ENCODE measurements around the gene SYT8.
"Not testable (repeated sequence)": the region's sequence is repeated elsewhere in the genome, so short reads cannot be mapped to it uniquely, and the experiment has no call there.

Gene SYT8

DNA sequence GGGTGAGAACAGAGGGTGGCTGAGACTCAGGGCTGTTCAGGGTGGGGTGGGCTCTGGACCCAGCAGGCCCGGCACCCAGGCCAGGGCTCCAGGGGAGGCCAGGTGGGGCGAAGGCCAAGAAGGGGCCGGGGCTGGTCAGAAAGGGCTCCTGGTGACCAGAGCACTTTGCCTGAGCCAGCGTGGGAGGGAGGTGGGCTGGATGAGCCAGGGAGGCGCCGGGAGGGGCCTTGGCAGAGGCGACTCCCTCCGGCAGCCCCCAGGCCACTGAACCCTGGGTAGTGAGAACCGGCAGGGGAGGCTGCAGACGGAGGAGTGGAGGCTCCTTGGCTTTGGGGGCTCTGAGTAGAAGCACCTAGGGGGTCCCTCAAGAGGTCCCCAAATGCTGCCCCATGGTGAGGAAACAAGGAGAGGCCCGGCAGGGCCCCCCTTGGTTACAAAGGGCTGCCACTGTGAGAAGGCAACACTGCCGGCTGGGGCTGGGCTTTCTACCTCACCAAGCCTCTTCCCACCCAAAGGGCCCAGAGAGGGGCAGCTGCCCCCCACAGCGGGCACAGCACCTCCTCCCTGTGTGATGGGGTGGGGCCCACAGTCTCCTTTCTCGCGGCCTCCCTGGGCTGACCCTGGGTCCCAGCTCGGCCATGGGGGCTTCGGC lies 39.8 kb downstream of the SYT8 start:
- not testable (repeated sequence) for H3K36me3 ChIP-seq (ENCODE audit: control insufficient read depth, insufficient read depth, low read length); H3K4me1 ChIP-seq (ENCODE audit: control insufficient read depth, insufficient read depth, low read length); H3K27ac ChIP-seq (ENCODE audit: insufficient read depth, low read depth, low read length, poor library complexity, severe bottlenecking); H3K4me3 ChIP-seq (ENCODE audit: insufficient read depth, low read depth, low read length); H3K9me3 ChIP-seq (ENCODE audit: control insufficient read depth, low read length); H3K27me3 ChIP-seq (ENCODE audit: control insufficient read depth, insufficient read depth, low read length, poor library complexity, severe bottlenecking)
- WGBS, 2 experiments = 85 to 86% methylated on average over 17 of the region's 17 CpGs

DNA sequence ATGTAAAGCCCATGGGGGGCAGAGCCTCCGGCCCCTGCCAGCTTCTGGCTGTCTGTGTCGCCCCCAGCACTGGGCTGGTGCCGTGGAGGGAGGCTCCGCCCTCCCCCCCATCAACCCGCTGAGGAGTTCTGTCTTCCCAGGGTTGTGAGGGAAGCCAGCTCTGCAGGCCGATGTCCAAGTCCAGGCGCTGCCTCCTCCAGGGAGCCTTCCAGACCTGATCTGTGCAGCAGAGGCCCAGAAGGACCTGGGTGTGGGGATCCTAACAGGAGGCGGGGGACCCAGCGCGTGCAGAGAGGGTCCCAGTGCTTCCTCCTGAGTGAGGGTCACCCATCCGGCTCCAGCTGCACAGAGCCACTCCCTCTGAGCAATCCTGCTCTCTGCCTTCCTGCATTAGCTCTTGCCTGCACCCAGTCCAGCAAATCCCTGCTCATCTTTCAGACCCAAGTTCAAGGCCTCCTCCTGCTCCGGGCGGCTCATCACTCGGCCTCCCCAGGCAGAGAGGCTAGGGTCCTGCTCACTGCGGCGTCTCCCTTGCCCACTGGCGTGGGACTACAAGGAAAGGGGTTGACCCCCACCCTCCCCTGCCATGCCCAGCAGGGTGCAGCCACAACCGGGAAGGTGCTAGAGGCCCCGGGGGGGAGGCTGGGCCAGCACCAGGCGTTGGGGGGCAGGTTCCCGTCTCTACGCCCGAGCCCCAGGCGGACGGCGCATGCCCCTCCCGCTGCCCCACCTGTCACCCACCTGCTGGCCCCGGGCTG lies 40.5 kb downstream of the SYT8 start:
- Histone ChIP-seq H3K9me3 (ENCODE audit: control insufficient read depth, low read length) (no peaks in the 10 kb centered on the region), H3K4me3 (ENCODE audit: insufficient read depth, low read depth, low read length) (no peak overlapping the region), H3K4me1 (ENCODE audit: control insufficient read depth, insufficient read depth, low read length) (no peaks in the 10 kb centered on the region), H3K27me3 (ENCODE audit: control insufficient read depth, insufficient read depth, low read length, poor library complexity, severe bottlenecking) (peaks cover 2% of the 10 kb centered on the region), H3K27ac (ENCODE audit: insufficient read depth, low read depth, low read length, poor library complexity, severe bottlenecking) (no peak overlapping the region), H3K36me3 (ENCODE audit: control insufficient read depth, insufficient read depth, low read length) (no peaks in the 10 kb centered on the region)
- WGBS, 2 experiments = 87% methylated on average over 28 of the region's 28 CpGs

DNA sequence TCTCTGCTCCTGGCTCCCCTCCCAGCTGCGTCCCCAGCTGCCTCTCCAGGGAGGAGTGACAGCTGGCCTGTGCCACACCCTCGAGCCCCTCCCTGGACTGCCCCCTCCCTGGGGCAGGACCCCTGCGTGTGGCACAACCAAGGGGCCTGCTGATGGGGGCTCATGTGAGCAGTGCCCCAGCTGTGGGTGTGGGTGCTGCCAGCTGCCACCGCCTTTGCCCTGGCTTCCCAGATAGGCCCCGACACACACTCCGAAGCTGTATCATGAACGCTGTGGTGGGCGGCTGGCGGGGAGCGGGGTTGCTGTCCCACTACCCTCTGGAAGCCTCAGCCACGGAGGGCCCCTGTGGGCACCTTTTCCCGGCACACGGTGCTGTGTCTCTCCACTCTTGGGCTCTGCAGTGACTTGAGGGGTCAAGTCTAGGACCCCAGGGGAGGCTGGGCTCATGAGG lies 41.1 kb downstream of the SYT8 start:
- 88 to 90% methylated on average over 13 of the region's 13 CpGs for WGBS, 2 experiments
- H3K27me3 ChIP-seq (ENCODE audit: control insufficient read depth, insufficient read depth, low read length, poor library complexity, severe bottlenecking); H3K27ac ChIP-seq (ENCODE audit: insufficient read depth, low read depth, low read length, poor library complexity, severe bottlenecking); H3K4me1 ChIP-seq (ENCODE audit: control insufficient read depth, insufficient read depth, low read length); H3K4me3 ChIP-seq (ENCODE audit: insufficient read depth, low read depth, low read length); H3K36me3 ChIP-seq (ENCODE audit: control insufficient read depth, insufficient read depth, low read length); H3K9me3 ChIP-seq (ENCODE audit: control insufficient read depth, low read length): not testable (repeated sequence)

DNA sequence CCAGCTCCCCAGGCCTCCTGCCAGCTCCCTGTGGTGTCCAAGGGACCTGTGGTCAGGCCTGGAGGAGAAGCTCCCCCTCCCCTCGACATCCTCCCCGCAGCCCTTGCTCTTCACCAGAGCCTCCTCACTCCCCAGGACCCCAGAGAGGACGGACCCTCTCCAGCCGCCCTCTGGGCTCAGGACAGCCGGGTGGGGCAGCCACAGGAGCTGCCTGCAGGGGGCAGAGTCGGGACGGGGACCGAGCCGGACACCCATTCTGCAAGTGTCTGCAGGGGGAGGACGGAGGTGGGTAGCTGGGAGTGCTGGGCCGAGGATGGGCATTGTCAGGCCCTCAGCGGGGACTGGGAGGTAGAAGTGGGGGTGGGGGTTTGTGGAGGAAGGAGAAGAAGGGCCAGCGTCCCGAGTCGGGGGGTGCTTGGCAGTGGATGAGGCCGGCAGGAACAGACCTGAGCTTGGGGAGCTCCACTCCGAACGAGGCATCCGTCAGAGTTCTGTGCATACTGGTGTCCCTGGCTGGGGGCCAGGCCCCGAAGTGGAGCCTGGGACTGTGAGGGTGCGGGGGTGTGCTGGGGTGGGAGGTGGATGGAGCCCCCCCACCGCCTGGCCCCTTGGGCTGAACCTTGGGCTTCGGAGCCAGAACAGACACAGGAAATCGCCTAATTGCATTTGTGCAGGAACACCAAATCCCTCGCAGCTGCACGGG lies 41.7 kb downstream of the SYT8 start:
- Histone ChIP-seq H3K27me3 (ENCODE audit: control insufficient read depth, insufficient read depth, low read length, poor library complexity, severe bottlenecking) (no peaks in the 10 kb centered on the region), H3K4me1 (ENCODE audit: control insufficient read depth, insufficient read depth, low read length) (no peaks in the 10 kb centered on the region), H3K36me3 (ENCODE audit: control insufficient read depth, insufficient read depth, low read length) (no peaks in the 10 kb centered on the region), H3K27ac (ENCODE audit: insufficient read depth, low read depth, low read length, poor library complexity, severe bottlenecking) (no peak overlapping the region), H3K4me3 (ENCODE audit: insufficient read depth, low read depth, low read length) (no peak overlapping the region), H3K9me3 (ENCODE audit: control insufficient read depth, low read length) (no peaks in the 10 kb centered on the region)
- 41 to 50% methylated on average over 26 of the region's 26 CpGs for WGBS, 2 experiments

DNA sequence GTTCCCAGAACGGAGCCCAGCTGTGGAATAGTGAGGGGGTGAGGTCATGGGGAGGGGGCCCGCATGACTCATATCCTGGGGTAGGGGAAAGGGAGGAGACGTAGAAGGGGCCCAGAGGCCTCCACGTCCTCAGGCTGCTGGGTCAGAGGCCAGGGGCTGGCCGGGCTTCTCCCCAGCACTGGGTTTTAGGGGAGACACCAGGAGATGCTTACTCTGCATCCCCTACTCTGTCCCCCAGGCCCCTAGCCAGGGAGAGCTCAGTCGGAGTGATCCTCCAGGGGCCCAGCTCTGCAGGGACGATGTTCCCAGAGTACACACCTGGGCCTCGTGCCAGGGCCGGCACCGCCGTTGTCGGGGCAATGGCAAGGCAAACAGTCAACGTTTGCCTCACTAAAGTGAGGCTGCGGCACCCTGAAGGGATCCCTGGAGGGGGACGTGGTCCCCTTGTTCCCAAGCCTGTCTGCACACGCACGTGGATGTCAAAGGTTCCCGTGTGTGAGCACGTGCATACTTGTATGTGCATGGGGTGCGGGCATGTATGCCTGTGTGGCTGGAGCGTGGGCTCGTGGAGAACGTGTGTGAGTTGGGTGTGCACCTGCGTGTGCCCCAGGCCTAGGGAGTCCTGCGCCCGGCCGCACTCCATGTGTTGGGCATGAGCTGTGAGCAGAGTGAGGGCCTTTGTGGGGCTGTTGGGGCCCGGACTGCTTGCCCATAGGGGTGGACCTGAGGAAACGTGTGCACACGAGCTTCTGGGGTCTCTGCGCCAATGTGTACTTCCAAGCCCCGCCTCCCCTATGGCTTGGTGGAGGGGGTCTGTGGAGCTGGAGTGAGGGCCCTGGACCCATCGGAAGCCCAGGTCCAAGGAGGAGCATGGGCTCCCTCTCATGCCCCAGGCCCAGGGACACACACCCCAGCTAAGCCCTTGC lies 42.7 kb downstream of the SYT8 start:
- Histone ChIP-seq H3K4me1 (ENCODE audit: control insufficient read depth, insufficient read depth, low read length) (no peaks in the 10 kb centered on the region), H3K27ac (ENCODE audit: insufficient read depth, low read depth, low read length, poor library complexity, severe bottlenecking) (no peak overlapping the region), H3K27me3 (ENCODE audit: control insufficient read depth, insufficient read depth, low read length, poor library complexity, severe bottlenecking) (no peaks in the 10 kb centered on the region), H3K9me3 (ENCODE audit: control insufficient read depth, low read length) (no peaks in the 10 kb centered on the region), H3K36me3 (ENCODE audit: control insufficient read depth, insufficient read depth, low read length) (no peaks in the 10 kb centered on the region), H3K4me3 (ENCODE audit: insufficient read depth, low read depth, low read length) (no peak overlapping the region)
- WGBS, 2 experiments = 90 to 91% methylated on average over 33 of the region's 33 CpGs

DNA sequence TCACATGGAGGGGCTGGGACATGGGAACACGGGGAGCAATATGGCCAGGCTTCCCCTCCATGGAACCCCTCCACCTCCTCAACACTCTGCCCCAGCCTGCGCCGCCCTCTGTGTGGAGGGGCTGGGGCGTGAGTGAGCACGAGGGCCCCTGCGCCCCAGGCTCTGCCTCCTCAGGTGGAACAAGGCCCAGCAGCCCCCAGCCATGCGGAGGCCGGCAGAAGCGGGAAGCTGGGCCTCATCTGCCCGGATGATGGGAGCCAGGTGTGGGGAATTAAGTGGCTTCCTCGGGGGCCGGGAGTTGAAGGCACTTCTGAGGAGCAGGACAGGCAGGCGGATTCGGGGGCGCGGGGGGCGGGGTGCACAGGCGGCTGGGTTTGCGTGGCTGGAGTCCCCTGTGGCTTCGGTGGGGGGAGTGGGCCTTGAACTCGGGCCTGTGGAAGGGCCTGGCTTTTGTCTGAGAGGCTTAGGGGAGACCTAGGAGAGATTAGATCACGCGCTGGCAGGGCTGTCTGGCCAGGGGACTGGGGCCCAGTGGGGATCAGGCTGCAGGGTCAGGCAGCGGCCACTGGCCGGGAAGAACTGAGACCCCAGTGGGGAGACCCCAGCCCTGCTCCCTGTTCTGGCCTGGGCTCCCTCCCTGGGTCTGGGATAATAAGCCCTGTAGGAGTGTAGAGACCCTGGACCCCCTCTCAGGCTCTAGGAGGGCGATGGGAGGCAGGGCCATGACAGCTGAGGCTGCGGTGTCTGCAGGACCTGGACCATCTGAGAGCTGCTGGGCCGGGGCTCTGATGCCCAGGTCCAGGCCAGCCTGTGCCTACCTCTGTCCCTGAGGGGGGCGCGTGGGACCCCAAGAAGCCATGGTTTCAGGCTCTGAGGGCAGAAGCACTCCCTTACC lies 43.6 kb downstream of the SYT8 start:
- Histone ChIP-seq H3K4me3 (ENCODE audit: insufficient read depth, low read depth, low read length) (no peak overlapping the region), H3K4me1 (ENCODE audit: control insufficient read depth, insufficient read depth, low read length) (no peaks in the 10 kb centered on the region), H3K36me3 (ENCODE audit: control insufficient read depth, insufficient read depth, low read length) (no peaks in the 10 kb centered on the region), H3K9me3 (ENCODE audit: control insufficient read depth, low read length) (no peaks in the 10 kb centered on the region), H3K27me3 (ENCODE audit: control insufficient read depth, insufficient read depth, low read length, poor library complexity, severe bottlenecking) (no peaks in the 10 kb centered on the region), H3K27ac (ENCODE audit: insufficient read depth, low read depth, low read length, poor library complexity, severe bottlenecking) (no peak overlapping the region)
- 94% methylated on average over 30 of the region's 30 CpGs for WGBS, 2 experiments

DNA sequence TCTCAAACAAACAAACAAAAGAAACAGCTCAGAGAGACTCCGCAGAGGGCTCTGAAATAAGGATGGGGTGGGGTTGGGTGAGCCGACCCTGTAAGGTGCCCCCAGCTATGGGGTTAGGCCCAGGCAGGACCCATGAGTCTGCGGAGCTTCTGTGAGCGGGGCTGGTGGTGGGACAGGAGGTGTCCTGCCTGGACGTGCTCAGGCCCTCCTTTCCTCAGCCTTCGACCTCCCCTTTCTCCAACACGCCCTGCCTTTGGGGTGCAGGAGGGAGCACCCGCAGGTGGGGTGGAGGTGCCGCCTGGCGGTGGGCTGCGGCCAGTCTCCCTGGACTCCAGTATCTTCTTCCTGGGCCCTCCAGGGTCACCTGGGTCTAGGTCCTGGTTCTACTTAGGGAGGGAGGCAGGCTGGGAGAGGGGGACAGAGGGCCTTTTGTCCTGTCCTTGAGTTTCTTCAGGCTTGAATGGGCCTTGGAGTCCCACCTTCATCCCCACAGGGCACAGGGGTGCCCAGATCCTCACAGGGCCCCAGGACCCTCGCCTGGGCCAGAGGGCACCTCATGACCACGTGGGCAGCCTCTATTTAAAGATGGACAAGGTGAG lies 44.7 kb downstream of the SYT8 start:
- 89 to 90% methylated on average over 13 of the region's 13 CpGs for WGBS, 2 experiments
- no peaks in the 10 kb centered on the region for H3K9me3 ChIP-seq (ENCODE audit: control insufficient read depth, low read length)
- no peak overlapping the region for H3K27ac ChIP-seq (ENCODE audit: insufficient read depth, low read depth, low read length, poor library complexity, severe bottlenecking)
- H3K27me3 ChIP-seq (ENCODE audit: control insufficient read depth, insufficient read depth, low read length, poor library complexity, severe bottlenecking) = no peaks in the 10 kb centered on the region
- no peak overlapping the region for H3K4me3 ChIP-seq (ENCODE audit: insufficient read depth, low read depth, low read length)
- no peaks in the 10 kb centered on the region for H3K36me3 ChIP-seq (ENCODE audit: control insufficient read depth, insufficient read depth, low read length)
- H3K4me1 ChIP-seq (ENCODE audit: control insufficient read depth, insufficient read depth, low read length) = no peaks in the 10 kb centered on the region

DNA sequence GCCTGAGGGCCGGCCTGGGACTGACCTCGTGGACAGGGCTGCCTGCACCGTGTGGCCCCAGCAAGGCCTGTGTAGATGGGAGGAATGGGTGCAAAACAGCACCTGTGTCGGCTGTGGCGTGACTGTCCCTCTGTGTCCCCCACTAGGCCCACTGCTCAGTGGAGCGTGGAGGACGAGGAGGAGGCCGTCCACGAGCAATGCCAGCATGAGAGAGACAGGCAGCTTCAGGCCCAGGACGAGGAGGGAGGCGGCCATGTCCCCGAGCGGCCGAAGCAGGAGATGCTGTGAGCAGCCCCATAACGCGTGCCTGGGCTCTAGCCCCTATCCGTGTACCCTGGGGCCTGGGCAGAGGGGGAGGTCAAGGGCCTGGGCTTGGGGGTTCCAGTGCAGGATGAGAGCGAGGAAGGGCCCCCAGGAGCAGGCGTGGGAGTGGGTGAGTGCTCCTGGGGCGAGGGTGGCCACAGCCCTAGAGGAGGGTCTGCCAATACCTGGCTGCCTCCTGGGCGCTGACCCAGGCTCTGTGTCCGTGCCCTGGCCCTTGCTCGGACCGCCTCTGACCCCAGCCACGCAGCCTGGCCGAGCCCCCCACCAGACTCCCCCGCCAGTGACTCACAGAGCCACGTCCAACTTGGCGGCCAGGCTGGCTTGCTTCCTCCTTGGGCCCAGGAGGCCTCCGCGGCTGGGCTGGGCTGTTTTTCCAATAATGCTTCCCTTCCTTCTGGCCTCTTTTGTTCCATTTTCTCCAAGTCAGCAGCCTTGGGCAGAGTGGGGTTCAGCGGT lies 45.3 kb downstream of the SYT8 start:
- WGBS, 2 experiments = 90 to 94% methylated on average over 32 of the region's 32 CpGs
- H3K4me3 ChIP-seq (ENCODE audit: insufficient read depth, low read depth, low read length) = no peak overlapping the region
- no peak overlapping the region for H3K27ac ChIP-seq (ENCODE audit: insufficient read depth, low read depth, low read length, poor library complexity, severe bottlenecking)
- no peaks in the 10 kb centered on the region for H3K36me3 ChIP-seq (ENCODE audit: control insufficient read depth, insufficient read depth, low read length)
- no peaks in the 10 kb centered on the region for H3K4me1 ChIP-seq (ENCODE audit: control insufficient read depth, insufficient read depth, low read length)
- H3K27me3 ChIP-seq (ENCODE audit: control insufficient read depth, insufficient read depth, low read length, poor library complexity, severe bottlenecking) = no peaks in the 10 kb centered on the region
- no peaks in the 10 kb centered on the region for H3K9me3 ChIP-seq (ENCODE audit: control insufficient read depth, low read length)
